SK-N-SH treated with all-trans-retinoic acid at 6 μM for 48 hours (cell line): ENCODE measurements around the gene NKX1-1.

Experiments
- ATAC-seq: fragments of 200-7000 bp; cut with Tn5 transposase; 3 replicates; pipeline ENCODE4 v1.9.1; 2020; ENCODE audit warnings: mild to moderate bottlenecking, moderate library complexity
- ARNTL ChIP-seq: fragments of 450-650 bp; formaldehyde crosslinking; IDR thresholded peaks from 2 replicates; pipeline ENCODE4 v1.5.0; 2020; ENCODE audit warnings: low read depth, mild to moderate bottlenecking, moderate library complexity, borderline replicate concordance
- BACH2 ChIP-seq: fragments of 250-450 bp; sonication (Bioruptor Pico); IDR thresholded peaks from 2 replicates; pipeline ENCODE4 v1.9.0; 2021; ENCODE audit warnings: mild to moderate bottlenecking, borderline replicate concordance
- CSDC2 ChIP-seq: fragments of 250-450 bp; sonication (Bioruptor Pico); IDR thresholded peaks from 2 replicates; pipeline ENCODE4 v1.5.0; 2020; ENCODE audit warnings: mild to moderate bottlenecking, moderate library complexity
- ESRRG ChIP-seq: fragments of 250-450 bp; sonication (Bioruptor Pico); IDR thresholded peaks from 2 replicates; pipeline ENCODE4 v1.6.1; 2021; ENCODE audit warnings: mild to moderate bottlenecking
- GLIS3 ChIP-seq: fragments of 250-450 bp; sonication (Bioruptor Pico); IDR thresholded peaks from 2 replicates; pipeline ENCODE4 v1.5.0; 2020; ENCODE audit warnings: mild to moderate bottlenecking, moderate library complexity
- ISL1 ChIP-seq: fragments of 250-450 bp; sonication (Bioruptor Pico); IDR thresholded peaks from 2 replicates; pipeline ENCODE4 v2.1.2; 2022; ENCODE audit warnings: mild to moderate bottlenecking, moderate library complexity
- OSR1 ChIP-seq: fragments of 250-450 bp; sonication (Bioruptor Pico); IDR thresholded peaks from 2 replicates; pipeline ENCODE4 v1.8.0; 2022; ENCODE audit warnings: moderate library complexity, mild to moderate bottlenecking, inconsistent platforms
- RARB ChIP-seq: fragments of 250-450 bp; sonication (Bioruptor Pico); IDR thresholded peaks from 2 replicates; pipeline ENCODE4 v1.8.0; 2021; ENCODE audit warnings: mild to moderate bottlenecking, moderate library complexity
- SNAI2 ChIP-seq: fragments of 250-450 bp; sonication (Bioruptor Pico); IDR thresholded peaks from 2 replicates; pipeline ENCODE4 v1.5.0; 2020; ENCODE audit warnings: mild to moderate bottlenecking, moderate library complexity
- TCF4 ChIP-seq: fragments of 250-450 bp; sonication (Bioruptor Pico); IDR thresholded peaks from 2 replicates; pipeline ENCODE4 v1.8.0; 2021; ENCODE audit warnings: mild to moderate bottlenecking, moderate library complexity, borderline replicate concordance
- TOX ChIP-seq: fragments of 250-450 bp; sonication (Bioruptor Pico); IDR thresholded peaks from 2 replicates; pipeline ENCODE4 v1.8.0; 2021; ENCODE audit warnings: mild to moderate bottlenecking, moderate library complexity, borderline replicate concordance
- ZC3H10 ChIP-seq: fragments of 250-450 bp; sonication (Bioruptor Pico); IDR thresholded peaks from 2 replicates; pipeline ENCODE4 v1.5.1; 2021; ENCODE audit warnings: mild to moderate bottlenecking, moderate library complexity
- ZFP3 ChIP-seq: fragments of 250-450 bp; sonication (Bioruptor Pico); IDR thresholded peaks from 2 replicates; pipeline ENCODE4 v1.5.0; 2020; ENCODE audit warnings: mild to moderate bottlenecking, moderate library complexity
- ZFP30 ChIP-seq: fragments of 450-650 bp; formaldehyde crosslinking; IDR thresholded peaks from 2 replicates; pipeline ENCODE4 v1.5.0; 2022; ENCODE audit warnings: mild to moderate bottlenecking, moderate library complexity
- ZNF565 ChIP-seq: fragments of 450-650 bp; formaldehyde crosslinking; conservative IDR thresholded peaks from 2 replicates; pipeline ENCODE4 v1.5.0; 2020; ENCODE audit warnings: low read depth, mild to moderate bottlenecking, moderate library complexity
- ZNF70 ChIP-seq: fragments of 450-650 bp; formaldehyde crosslinking; IDR thresholded peaks from 2 replicates; pipeline ENCODE4 v1.5.0; 2020; ENCODE audit warnings: mild to moderate bottlenecking, moderate library complexity
- ZNF8 ChIP-seq: fragments of 450-650 bp; formaldehyde crosslinking; IDR thresholded peaks from 2 replicates; pipeline ENCODE4 v1.5.0; 2020; ENCODE audit warnings: mild to moderate bottlenecking, moderate library complexity
- TF ChIP-seq, protein P1 (sequence below): fragments of 250-450 bp; sonication (Bioruptor Pico); IDR thresholded peaks from 2 replicates; pipeline ENCODE4 v1.5.0; 2020; ENCODE audit warnings: mild to moderate bottlenecking, moderate library complexity
- TF ChIP-seq, protein P2 (sequence below): fragments of 250-450 bp; sonication (Bioruptor Pico); IDR thresholded peaks from 2 replicates; pipeline ENCODE4 v1.5.1; 2021; ENCODE audit warnings: mild to moderate bottlenecking, moderate library complexity
- TF ChIP-seq, protein P3 (sequence below): fragments of 250-450 bp; sonication (Bioruptor Pico); IDR thresholded peaks from 2 replicates; pipeline ENCODE4 v1.5.1; 2020; ENCODE audit warnings: low read depth, mild to moderate bottlenecking, moderate library complexity
- TF ChIP-seq, protein P4 (sequence below): fragments of 250-450 bp; sonication (Bioruptor Pico); IDR thresholded peaks from 2 replicates; pipeline ENCODE4 v1.8.0; 2020; ENCODE audit warnings: mild to moderate bottlenecking, moderate library complexity, borderline replicate concordance
- TF ChIP-seq, protein P5 (sequence below): fragments of 250-450 bp; sonication (Bioruptor Pico); IDR thresholded peaks from 2 replicates; pipeline ENCODE4 v1.8.0; 2021; ENCODE audit warnings: low read depth, mild to moderate bottlenecking, moderate library complexity, borderline replicate concordance

The NKX1-1 gene

DNA sequence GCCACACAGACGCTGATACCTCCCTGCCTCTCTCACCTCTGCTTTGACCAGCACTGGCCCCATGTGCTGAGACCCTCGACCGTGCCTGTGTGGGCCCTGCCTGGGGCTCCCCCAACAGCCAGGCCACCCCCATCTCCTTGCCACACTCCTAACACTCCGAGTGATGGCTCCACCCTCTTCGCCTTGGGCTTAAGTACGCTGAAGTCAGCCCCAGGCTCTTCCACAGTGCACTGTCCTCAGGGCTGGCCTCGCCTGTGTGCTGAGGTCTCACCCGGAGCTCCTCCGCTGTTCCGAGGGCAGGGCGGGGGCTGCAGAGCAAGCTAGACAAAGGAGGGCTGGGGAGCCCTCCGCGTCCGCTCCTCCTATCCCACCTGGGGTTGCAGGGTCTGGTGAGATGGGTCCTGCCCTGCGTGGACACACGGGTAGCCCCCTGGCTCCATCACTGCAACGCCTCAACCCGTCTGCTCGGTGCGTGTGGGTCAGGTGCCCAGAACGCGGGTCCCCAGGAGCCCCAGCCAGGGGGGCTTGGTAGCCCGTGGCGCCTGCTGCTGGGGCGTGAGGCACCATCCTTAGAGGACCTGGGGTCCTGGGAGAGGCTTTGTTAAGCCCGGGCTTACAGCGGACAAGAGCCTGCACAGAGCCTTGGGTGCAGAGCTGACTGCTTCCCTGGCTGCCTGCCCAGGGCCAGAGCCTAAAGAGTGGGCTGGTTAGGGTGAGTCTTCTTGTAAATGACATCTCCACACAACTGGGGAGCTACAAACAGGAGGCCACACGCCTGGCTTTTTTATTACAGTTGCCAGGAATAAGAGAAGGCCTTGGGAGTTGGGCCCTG, 42.6 kb upstream of the NKX1-1 start:
- no peak for ATAC-seq
- no peak for TF ChIP-seq ESRRG (CRISPR knock-in tag)
- TF ChIP-seq ZNF8 (CRISPR knock-in tag), result no peak
- no peak for TF ChIP-seq ZFP30 (CRISPR knock-in tag)
- TF ChIP-seq CSDC2 (CRISPR knock-in tag), result no peak
- no peak for TF ChIP-seq ZC3H10
- no peak for TF ChIP-seq TOX (CRISPR knock-in tag)
- TF ChIP-seq ZFP3 (CRISPR knock-in tag), result no peak
- TF ChIP-seq, protein P1, sequence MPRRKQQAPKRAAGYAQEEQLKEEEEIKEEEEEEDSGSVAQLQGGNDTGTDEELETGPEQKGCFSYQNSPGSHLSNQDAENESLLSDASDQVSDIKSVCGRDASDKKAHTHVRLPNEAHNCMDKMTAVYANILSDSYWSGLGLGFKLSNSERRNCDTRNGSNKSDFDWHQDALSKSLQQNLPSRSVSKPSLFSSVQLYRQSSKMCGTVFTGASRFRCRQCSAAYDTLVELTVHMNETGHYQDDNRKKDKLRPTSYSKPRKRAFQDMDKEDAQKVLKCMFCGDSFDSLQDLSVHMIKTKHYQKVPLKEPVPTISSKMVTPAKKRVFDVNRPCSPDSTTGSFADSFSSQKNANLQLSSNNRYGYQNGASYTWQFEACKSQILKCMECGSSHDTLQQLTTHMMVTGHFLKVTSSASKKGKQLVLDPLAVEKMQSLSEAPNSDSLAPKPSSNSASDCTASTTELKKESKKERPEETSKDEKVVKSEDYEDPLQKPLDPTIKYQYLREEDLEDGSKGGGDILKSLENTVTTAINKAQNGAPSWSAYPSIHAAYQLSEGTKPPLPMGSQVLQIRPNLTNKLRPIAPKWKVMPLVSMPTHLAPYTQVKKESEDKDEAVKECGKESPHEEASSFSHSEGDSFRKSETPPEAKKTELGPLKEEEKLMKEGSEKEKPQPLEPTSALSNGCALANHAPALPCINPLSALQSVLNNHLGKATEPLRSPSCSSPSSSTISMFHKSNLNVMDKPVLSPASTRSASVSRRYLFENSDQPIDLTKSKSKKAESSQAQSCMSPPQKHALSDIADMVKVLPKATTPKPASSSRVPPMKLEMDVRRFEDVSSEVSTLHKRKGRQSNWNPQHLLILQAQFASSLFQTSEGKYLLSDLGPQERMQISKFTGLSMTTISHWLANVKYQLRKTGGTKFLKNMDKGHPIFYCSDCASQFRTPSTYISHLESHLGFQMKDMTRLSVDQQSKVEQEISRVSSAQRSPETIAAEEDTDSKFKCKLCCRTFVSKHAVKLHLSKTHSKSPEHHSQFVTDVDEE (CRISPR knock-in tag), result no peak
- no peak for TF ChIP-seq SNAI2
- no peak for TF ChIP-seq BACH2 (CRISPR knock-in tag)

DNA sequence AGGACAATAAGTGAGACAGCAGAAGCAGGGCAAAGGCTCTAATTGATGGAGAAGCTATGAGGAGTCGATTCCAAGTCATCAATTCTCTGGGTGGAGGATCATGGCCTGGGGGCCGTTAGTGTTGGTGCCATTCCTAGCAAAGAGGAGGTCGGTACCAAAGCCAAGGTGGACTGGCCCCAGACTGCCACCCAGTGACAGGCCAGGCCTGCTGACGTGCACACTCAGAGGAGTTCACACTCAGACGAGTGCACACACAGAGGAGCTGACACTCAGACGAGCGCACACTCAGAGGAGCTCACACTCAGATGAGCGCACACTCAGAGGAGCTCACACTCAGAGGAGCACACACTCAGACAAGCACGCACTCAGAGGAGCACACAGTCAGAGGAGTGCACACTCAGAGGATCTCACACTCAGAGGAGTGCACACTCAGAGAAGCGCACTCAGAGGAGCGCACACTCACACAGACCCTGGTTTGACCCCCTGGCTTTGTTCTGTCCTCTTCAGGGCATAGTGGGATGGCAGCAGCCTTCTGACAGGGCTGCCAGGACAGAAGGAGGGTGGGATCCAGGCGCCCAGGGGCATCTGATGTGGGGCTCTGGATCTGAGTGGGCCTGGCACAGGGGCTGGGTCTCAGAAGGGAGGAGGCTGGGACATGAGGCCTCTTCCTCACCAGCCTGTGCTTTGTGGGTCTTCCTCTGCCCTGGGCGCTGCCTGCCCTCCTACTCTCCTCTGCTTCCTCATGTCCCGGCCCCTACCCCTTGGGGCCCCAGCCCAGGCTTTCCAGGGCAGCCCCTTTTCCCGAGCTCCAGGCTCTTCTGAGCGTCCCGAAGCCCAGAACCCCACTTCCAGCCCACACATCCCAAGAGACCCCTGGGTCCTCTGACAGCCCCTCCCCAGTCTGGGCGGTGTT, 41.7 kb upstream of the NKX1-1 start:
- ATAC-seq, result no peak

DNA sequence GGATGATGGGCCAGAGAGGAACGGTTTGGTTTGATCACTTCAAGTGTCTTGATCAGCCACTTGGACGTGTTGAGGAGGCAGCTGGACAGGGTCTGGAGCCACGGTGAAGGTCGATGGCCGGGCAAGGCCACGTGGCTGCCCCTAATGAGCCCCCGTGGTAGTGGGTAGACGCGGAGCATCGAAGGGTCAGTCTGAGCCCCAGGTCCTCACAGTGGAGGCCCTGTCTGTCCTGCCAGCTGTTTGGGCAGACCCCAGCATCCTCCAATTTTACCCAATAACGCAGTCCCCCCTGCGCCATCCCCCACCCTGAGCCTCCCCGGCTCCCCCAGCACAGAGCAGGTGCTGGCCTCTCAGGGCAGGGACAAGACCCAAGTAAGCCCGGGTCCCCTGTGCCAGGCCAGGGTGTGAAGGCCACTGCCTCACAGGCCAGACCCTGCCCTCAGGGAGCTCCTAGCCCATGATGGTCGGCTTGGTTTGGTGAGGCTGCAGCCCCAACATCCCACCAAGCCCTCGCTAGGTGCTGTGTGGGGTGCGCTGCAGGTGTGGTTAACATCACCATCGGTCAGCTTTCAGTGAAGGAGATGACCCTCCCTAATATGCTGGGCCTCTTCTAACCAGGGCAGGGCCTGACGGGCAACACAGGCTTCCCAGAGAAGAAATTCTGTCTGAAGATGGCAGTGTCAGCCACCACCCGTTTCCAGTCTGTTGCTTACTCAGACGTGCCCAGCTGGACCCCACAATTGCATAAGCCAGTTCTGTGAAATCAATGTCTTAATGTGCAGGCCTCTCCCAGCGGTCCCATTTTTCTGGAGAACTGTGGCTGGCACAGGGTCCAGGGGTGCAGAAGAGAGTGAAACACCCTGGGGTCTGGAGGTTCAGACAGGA, 40.5 kb upstream of the NKX1-1 start:
- TF ChIP-seq, protein P2, sequence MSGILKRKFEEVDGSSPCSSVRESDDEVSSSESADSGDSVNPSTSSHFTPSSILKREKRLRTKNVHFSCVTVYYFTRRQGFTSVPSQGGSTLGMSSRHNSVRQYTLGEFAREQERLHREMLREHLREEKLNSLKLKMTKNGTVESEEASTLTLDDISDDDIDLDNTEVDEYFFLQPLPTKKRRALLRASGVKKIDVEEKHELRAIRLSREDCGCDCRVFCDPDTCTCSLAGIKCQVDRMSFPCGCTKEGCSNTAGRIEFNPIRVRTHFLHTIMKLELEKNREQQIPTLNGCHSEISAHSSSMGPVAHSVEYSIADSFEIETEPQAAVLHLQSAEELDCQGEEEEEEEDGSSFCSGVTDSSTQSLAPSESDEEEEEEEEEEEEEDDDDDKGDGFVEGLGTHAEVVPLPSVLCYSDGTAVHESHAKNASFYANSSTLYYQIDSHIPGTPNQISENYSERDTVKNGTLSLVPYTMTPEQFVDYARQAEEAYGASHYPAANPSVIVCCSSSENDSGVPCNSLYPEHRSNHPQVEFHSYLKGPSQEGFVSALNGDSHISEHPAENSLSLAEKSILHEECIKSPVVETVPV (CRISPR knock-in tag), result no peak
- TF ChIP-seq GLIS3 (CRISPR knock-in tag) (no peak), ISL1 (no peak), TCF4 (CRISPR knock-in tag) (no peak), OSR1 (CRISPR knock-in tag) (no peak), ZFP3 (CRISPR knock-in tag) (no peak)
- TF ChIP-seq, all 23 proteins: peak for 0
- no peak for ATAC-seq

More for the DNA sequence above, 41.7 kb upstream of the NKX1-1 start:
- TF ChIP-seq TOX (CRISPR knock-in tag) (no peak), ISL1 (no peak), ZFP30 (CRISPR knock-in tag) (no peak), ARNTL (CRISPR knock-in tag) (no peak), ESRRG (CRISPR knock-in tag) (no peak), ZNF8 (CRISPR knock-in tag) (no peak), ZNF70 (CRISPR knock-in tag) (no peak), ZNF565 (no peak), RARB (no peak), ZFP3 (CRISPR knock-in tag) (no peak), ZC3H10 (no peak), BACH2 (CRISPR knock-in tag) (no peak), OSR1 (CRISPR knock-in tag) (no peak)
- TF ChIP-seq, protein P3, sequence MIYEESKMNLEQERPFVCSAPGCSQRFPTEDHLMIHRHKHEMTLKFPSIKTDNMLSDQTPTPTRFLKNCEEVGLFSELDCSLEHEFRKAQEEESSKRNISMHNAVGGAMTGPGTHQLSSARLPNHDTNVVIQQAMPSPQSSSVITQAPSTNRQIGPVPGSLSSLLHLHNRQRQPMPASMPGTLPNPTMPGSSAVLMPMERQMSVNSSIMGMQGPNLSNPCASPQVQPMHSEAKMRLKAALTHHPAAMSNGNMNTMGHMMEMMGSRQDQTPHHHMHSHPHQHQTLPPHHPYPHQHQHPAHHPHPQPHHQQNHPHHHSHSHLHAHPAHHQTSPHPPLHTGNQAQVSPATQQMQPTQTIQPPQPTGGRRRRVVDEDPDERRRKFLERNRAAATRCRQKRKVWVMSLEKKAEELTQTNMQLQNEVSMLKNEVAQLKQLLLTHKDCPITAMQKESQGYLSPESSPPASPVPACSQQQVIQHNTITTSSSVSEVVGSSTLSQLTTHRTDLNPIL, result no peak
- TF ChIP-seq, protein P4, sequence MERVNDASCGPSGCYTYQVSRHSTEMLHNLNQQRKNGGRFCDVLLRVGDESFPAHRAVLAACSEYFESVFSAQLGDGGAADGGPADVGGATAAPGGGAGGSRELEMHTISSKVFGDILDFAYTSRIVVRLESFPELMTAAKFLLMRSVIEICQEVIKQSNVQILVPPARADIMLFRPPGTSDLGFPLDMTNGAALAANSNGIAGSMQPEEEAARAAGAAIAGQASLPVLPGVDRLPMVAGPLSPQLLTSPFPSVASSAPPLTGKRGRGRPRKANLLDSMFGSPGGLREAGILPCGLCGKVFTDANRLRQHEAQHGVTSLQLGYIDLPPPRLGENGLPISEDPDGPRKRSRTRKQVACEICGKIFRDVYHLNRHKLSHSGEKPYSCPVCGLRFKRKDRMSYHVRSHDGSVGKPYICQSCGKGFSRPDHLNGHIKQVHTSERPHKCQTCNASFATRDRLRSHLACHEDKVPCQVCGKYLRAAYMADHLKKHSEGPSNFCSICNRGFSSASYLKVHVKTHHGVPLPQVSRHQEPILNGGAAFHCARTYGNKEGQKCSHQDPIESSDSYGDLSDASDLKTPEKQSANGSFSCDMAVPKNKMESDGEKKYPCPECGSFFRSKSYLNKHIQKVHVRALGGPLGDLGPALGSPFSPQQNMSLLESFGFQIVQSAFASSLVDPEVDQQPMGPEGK (CRISPR knock-in tag), result no peak
- TF ChIP-seq, protein P5, sequence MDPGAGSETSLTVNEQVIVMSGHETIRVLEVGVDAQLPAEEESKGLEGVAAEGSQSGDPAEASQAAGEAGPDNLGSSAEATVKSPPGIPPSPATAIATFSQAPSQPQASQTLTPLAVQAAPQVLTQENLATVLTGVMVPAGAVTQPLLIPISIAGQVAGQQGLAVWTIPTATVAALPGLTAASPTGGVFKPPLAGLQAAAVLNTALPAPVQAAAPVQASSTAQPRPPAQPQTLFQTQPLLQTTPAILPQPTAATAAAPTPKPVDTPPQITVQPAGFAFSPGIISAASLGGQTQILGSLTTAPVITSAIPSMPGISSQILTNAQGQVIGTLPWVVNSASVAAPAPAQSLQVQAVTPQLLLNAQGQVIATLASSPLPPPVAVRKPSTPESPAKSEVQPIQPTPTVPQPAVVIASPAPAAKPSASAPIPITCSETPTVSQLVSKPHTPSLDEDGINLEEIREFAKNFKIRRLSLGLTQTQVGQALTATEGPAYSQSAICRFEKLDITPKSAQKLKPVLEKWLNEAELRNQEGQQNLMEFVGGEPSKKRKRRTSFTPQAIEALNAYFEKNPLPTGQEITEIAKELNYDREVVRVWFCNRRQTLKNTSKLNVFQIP (CRISPR knock-in tag), result no peak
